ENCODE results near the gene CALHM2.

The CALHM2 gene

GRCh38 chr10:103445366-103445765 is 6.8 kb downstream of the CALHM2 start:
- POLR2A ChIA-PET = no interaction called here
- TF ChIP-seq CTCF (IDR thresholded peaks at IDR 0.05; ENCODE audit: insufficient read depth, low read length, missing control alignments) = no peak
- CTCF ChIA-PET = interaction anchor here (1.4 to 5.0 kb wide), 3 partner anchors 29 to 37 kb away, joined by 3 to 18 read pairs (median 7); no protein-coding TSS in a partner anchor
- no peak for DNase-seq (ENCODE audit: low read depth, low spot score)
- H3K4me3 ChIP-seq (ENCODE audit: low read depth, low read length) = no peak overlapping the region

GRCh38 chr10:103444478-103444877 is 7.7 kb downstream of the CALHM2 start:
- ChIA-PET CTCF (interaction anchor here (1.1 to 5.0 kb wide), 2 partner anchors 28 to 41 kb away, joined by 3 to 18 read pairs; no protein-coding TSS in a partner anchor), POLR2A (interaction anchor here (1.1 kb wide), 1 partner anchor 75 kb away, joined by 3 read pairs; no protein-coding TSS in a partner anchor)
- no peak for TF ChIP-seq CTCF (IDR thresholded peaks at IDR 0.05; ENCODE audit: insufficient read depth, low read length, missing control alignments)
- no peak for DNase-seq (ENCODE audit: low read depth, low spot score)
- H3K4me3 ChIP-seq (ENCODE audit: low read depth, low read length) = no peak overlapping the region

GRCh38 chr10:103443475-103444185 is 8.5 kb downstream of the CALHM2 start:
- ChIA-PET POLR2A (no interaction called here), CTCF (interaction anchor here (1.1 to 5.0 kb wide), 3 partner anchors 27 to 42 kb away, joined by 3 to 18 read pairs (median 3); no protein-coding TSS in a partner anchor)
- DNase-seq (ENCODE audit: low read depth, low spot score) = no peak
- TF ChIP-seq CTCF (IDR thresholded peaks at IDR 0.05; ENCODE audit: insufficient read depth, low read length, missing control alignments) = no peak
- H3K4me3 ChIP-seq (ENCODE audit: low read depth, low read length) = no peak overlapping the region

GRCh38 chr10:103442031-103442461 is 10.1 kb downstream of the CALHM2 start:
- CTCF ChIA-PET = interaction anchor here (0.6 to 5.0 kb wide), 4 partner anchors 25 to 43 kb away, joined by 3 to 18 read pairs (median 6); no protein-coding TSS in a partner anchor
- POLR2A ChIA-PET = interaction anchor here (0.5 to 0.6 kb wide), 2 partner anchors 9 to 63 kb away, joined by 3 to 4 read pairs; no protein-coding TSS in a partner anchor
- no peak for DNase-seq (ENCODE audit: low read depth, low spot score)
- TF ChIP-seq CTCF (IDR thresholded peaks at IDR 0.05; ENCODE audit: insufficient read depth, low read length, missing control alignments) = no peak
- no peak overlapping the region for H3K4me3 ChIP-seq (ENCODE audit: low read depth, low read length)

GRCh38 chr10:103441611-103442010 is 10.6 kb downstream of the CALHM2 start:
- ChIA-PET POLR2A (interaction anchor here (0.5 kb wide), 1 partner anchor 63 kb away, joined by 3 read pairs; no protein-coding TSS in a partner anchor), CTCF (interaction anchor here (0.6 to 5.0 kb wide), 3 partner anchors 25 to 41 kb away, joined by 3 to 18 read pairs (median 10); no protein-coding TSS in a partner anchor)
- H3K4me3 ChIP-seq (ENCODE audit: low read depth, low read length) = no peak overlapping the region
- DNase-seq (ENCODE audit: low read depth, low spot score) = no peak
- no peak for TF ChIP-seq CTCF (IDR thresholded peaks at IDR 0.05; ENCODE audit: insufficient read depth, low read length, missing control alignments)

GRCh38 chr10:103441206-103441605 is 11.0 kb downstream of the CALHM2 start:
- POLR2A ChIA-PET = no interaction called here
- CTCF ChIA-PET = interaction anchor here (1.7 kb wide), 1 partner anchor 40 kb away, joined by 10 read pairs; no protein-coding TSS in a partner anchor
- no peak for TF ChIP-seq CTCF (IDR thresholded peaks at IDR 0.05; ENCODE audit: insufficient read depth, low read length, missing control alignments)
- no peak overlapping the region for H3K4me3 ChIP-seq (ENCODE audit: low read depth, low read length)
- DNase-seq (ENCODE audit: low read depth, low spot score) = no peak
